ENCODE measurements around the gene NDUFAF2. TPM values are rescaled to one million over a fixed set of nuclear protein-coding genes. Genes with fewer than 3 reads are reported as not detected.

Gene NDUFAF2
- polyA plus RNA-seq, 3 donors: 24.9 to 82.8 (median 47.0) TPM

DNA sequence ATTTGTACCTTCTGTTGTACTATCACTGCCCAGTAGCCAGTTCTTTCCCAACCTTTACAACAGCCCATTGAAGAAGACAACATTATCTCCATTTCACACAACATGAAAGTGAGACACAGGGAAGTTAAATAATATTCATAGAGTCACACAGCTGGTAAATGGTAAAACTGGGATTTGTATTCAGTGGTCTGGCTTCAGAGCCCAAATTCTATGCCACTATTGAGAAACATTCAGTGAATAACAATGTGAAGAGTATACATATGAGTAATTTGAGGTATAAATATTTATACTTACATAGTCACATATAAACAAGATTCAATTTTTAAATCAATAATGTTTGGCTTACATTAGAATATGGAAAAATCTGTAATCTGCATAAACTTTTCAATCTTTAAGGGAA, 203.5 kb downstream of the NDUFAF2 start:
- H3K27ac ChIP-seq (ENCODE audit: low read depth, low read length): no peak overlapping the region

DNA sequence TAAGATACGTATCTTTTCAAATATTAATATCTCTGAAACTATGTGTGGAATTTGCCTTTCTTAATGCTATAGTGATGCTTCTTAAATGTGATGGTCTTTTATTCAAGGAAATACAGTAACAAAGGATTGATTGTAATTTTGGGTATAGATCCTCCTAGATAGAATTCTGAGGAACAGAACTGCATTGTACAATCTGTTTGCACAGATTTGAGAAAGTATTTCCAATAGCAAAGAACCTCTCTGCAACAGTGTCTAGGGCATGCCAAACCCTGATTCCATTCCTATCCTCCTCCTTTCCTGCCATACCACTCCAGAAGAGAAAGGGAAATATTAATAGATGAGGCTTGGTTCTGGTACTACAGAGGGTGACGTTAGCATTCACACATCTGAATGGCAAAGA, 206.9 kb downstream of the NDUFAF2 start:
- H3K27ac ChIP-seq (ENCODE audit: low read depth, low read length): no peak overlapping the region
- 89 to 95% (median 94%) methylated on average over 2 of the region's 2 CpGs for WGBS, 3 donors

DNA sequence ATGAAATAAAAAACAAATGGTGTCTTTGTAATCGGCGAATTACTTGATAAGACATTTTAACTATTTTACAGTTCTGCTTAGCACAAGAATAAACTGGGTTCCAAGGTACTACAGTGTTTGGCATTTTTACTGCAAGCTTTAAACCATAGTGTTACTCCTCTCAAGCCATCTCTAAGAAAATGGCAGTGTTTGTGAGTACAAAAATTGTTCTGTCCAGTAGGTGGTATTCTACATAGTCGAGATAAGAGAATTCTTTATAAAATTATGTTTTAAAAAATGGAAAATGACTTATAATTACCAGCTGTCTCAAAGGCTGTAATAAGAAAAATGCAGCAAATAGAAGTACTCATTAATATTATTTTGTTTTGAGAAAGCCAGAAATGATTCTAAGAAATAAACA, 214.1 kb downstream of the NDUFAF2 start:
- WGBS, 3 donors: 66 to 95% (median 89%) methylated on average over 3 of the region's 3 CpGs
- no peak overlapping the region for H3K27ac ChIP-seq (ENCODE audit: low read depth, low read length)

DNA sequence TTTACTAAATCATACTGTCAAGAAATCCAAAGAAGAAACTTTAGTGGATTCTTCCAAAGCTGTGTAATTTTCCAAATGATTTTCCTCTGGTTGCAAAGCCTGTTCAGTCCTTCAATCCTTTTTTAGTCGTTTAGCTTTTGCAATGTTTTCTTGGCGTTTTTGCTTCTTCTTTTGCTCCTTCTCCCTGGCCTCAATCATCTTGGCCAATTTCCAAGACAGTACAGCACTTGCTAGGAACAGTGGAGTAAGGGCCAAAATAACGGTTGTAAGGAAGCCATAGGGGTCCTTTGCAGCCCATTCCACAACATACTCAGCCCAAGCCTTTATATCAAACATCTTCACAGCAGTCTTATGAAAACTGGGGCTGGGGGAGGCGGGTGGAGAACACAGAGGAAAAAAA, 214.8 kb downstream of the NDUFAF2 start:
- no peak overlapping the region for H3K27ac ChIP-seq (ENCODE audit: low read depth, low read length)
- WGBS, 3 donors: 40 to 59% (median 42%) methylated on average over 4 of the region's 4 CpGs

DNA sequence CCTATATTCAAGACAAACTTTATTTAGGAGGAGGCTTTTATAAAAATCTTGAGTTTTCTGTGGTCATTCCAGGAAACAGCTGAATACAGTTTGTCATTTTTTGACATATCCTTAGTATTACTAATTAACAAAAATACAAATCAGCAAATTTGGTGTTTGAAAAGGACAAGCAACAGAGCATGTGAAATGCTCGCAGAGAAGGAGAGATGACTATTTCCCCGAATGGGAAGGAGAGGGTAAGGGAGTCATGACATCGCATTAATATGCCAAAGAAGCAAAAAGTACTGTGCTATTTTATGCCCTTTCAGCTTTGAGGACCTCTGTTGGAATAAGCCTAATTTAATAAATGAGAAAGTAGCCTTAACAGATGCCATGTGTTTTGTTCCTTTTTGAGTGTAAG, 215.5 kb downstream of the NDUFAF2 start:
- 84 to 96% (median 89%) methylated on average over 3 of the region's 3 CpGs for WGBS, 3 donors
- H3K27ac ChIP-seq (ENCODE audit: low read depth, low read length): no peak overlapping the region

DNA sequence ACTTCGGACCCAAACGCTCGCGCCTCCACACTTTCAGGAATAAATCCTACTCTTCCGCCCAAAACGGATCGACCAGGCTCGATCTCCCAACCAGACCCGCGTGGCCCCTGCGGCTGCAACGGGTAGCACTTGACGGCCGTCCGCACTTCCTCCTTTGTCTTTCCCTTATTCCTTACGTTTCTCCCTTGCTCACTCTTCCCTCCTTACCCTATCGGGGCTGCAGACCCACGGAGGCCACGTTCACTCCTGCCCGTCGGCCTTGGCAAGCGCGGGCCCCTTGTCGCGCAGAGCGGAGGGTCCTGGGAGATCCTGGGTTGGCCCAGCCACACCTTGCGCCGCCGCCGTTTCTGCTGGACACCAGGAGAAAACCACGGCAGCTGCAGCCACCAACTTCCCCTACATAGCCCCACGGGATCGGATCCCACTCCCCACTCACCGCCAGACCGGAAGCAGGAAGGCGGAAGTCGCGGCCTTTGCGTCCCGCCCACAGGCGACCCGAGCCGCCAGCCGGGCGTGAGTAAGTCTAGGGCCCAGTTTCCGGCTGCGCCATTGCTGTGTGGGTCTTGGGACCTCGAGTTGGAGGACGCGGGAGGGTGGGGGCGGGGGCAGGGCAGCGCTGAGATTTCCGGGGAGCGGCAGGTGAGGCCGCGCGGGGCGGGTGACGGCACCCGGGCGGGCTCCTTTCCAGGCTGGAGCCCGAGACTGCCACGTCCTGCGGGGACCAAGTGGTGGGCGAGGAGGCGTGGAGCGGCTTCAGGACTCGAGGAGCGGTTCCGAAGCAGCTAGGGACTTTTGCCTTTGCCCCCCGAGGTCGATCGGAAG, 217.2 kb downstream of the NDUFAF2 start, which contains the start of gene SMIM15:
Gene SMIM15, minus strand, starts transcription at position 459 of the 822 bp plus-strand sequence. CDS start 2,297 bp downstream, outside the sequence.
- 0 to 2% (median 1%) methylated on average over 66 to 73 of the region's 73 CpGs for WGBS, 3 donors
- peak within 1 kb of the TSS; percentile 68 for H3K27ac ChIP-seq (ENCODE audit: low read depth, low read length)

DNA sequence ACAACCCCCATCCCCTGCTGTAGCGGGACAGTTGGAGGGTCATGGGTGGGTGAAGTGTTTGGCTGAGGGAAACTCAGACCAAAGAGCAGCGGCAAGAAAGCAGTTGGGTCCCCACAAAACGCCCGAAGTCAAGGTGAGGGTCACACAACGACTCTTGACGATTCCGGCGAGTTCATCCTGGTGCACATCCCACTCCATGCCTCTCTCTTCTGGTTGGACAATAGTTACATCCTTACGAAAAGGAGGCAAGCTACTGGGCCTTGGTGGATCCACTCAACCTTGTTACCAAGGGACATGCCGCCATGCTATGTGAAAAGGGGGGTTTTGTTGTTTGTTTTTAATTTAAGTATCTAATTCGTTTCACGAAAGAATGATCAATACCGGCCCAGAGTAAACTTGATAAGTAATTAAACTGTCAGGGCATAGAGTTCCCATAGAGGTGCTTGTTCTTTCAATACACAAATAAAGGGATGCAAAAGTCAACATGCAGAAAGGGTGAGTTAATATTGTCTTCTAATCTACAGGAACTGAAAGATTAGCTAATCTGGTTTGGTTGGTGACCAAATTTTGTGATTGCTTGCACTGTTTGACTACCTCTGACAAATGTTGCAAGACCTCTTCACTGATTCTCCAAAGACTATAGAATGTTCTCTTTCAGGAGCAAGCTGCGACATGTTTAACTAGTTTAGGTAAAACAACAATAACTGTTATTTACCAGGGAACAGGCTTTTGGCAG, 218.0 kb downstream of the NDUFAF2 start:
- WGBS, 3 donors: 11 to 37% (median 31%) methylated on average over 14 of the region's 14 CpGs
- H3K27ac ChIP-seq (ENCODE audit: low read depth, low read length): peak overlapping the region; percentile 68

DNA sequence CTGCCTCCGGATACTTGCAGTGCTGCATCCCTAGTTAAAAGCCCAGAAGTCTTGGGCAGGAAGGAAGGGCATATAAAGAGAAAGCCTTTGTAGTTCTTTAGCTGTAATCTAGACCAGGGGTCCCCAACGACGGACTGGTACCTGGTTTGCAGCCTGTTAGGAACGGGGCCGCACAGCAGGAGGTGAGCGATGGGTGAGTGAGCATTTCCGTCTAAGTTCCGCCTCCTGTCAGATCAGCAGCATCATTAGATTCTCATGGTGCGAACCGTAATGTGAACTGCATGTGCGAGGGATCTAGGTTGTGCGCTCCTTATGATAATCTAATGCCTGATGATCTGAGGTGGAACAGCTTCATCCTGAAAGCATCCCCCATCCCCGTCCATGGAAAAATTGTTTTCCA, 218.9 kb downstream of the NDUFAF2 start:
- H3K27ac ChIP-seq (ENCODE audit: low read depth, low read length): no peak overlapping the region
- WGBS, 3 donors: 94 to 96% (median 95%) methylated on average over 13 of the region's 13 CpGs

DNA sequence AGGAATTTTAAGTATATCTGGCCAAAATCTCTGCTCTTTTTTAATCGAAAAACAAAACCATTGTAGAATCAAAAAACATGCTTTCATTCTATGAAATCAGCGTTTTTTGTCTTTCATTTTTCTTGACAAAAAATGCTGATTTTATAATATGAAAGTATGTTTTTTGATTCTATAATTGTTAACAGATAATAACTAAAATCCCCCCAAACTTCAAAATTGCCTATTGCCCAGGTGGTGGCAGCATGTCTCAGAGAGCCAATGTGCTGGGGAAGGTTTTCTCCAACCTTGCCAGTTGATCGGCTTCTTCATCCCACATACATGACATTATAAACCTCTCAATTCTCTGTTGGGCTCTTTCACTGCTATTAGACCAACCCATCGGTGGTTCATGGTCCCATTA, 222.4 kb downstream of the NDUFAF2 start:
- 37 to 60% (median 52%) methylated on average over 4 of the region's 4 CpGs for WGBS, 3 donors
- no peak overlapping the region for H3K27ac ChIP-seq (ENCODE audit: low read depth, low read length)

DNA sequence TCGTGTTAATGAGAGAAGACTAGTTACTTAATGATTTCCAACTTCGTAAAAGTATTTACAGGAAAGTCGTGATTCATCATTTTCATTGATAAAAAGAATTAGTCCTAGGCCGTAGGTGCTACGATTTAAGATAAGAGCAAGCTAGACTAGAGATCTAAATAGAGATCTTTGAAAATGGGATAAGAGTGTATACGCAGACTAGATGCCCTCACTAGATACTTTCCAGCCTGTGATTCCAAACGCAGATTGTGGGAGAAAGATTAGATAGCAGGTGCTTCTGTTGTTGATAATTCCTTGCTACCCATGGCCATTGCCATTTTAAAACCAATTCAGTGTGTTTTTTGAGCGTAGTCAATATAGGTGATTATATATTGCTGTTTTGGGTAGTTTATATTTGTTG, 223.9 kb downstream of the NDUFAF2 start:
- no peak overlapping the region for H3K27ac ChIP-seq (ENCODE audit: low read depth, low read length)
- 65 to 92% (median 89%) methylated on average over 8 of the region's 8 CpGs for WGBS, 3 donors

DNA sequence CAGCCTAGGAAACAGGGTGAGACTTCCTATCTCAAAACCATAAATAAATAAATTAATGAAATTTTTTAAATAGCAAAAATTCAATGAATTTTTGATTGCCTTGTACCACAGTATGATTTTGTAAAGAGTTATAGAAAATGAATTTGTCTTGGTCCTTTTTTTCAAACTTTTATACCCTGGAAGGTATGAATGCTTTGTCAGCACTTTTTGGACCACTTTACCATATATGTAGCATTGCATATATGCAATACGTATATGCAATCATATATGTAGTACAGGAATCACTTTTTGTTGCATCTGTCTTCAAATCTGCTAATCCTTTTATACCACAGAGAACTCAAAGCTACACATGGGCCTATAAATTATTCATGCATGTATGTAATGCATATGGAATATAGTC, 226.5 kb downstream of the NDUFAF2 start:
- 88 to 97% (median 91%) methylated on average over 1 of the region's 1 CpG for WGBS, 3 donors

DNA sequence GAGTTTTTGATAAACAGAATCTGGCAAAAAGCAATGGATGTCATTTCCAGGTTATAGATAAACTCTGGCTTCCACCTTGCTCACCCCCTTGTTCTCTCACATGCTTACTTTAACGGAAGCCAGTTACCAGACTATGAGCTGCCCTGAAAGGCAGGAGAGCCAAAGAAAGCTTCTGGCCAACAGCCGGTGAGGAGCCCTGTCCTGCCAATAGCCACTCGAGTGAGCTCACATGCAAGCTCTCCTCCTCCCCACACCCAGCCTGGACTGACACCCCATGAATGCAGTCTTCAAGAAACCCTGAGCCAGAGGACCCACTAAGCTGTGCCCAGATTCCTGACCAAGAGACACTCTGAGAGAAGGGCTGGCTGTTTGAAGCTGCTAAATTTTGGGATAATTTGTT, 231.6 kb downstream of the NDUFAF2 start:
- no peak overlapping the region for H3K27ac ChIP-seq (ENCODE audit: low read depth, low read length)
- 85 to 93% (median 91%) methylated on average over 3 of the region's 3 CpGs for WGBS, 3 donors

More for the DNA sequence above, 226.5 kb downstream of the NDUFAF2 start:
- no peak overlapping the region for H3K27ac ChIP-seq (ENCODE audit: low read depth, low read length)

DNA sequence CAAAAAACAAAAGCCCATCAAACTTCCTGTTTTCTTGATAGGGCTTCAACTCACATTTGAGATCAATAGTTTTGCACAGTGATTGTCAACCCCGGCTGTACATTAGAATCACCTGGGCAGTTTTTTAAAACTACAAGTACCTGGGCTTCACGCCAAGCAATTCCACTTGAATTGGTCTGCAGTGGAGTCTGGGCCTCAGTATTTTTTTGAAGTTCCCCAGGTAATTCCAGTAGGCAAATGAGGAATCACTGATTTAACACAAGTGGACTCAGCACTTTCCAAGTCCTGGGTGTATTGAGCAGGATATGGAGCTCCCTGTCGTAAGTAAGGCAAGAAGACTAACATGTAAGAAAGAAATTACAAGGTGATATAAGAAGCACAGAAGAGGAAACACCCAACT, 232.1 kb downstream of the NDUFAF2 start:
- 96 to 98% (median 96%) methylated on average over 3 of the region's 3 CpGs for WGBS, 3 donors
- H3K27ac ChIP-seq (ENCODE audit: low read depth, low read length): no peak overlapping the region

DNA sequence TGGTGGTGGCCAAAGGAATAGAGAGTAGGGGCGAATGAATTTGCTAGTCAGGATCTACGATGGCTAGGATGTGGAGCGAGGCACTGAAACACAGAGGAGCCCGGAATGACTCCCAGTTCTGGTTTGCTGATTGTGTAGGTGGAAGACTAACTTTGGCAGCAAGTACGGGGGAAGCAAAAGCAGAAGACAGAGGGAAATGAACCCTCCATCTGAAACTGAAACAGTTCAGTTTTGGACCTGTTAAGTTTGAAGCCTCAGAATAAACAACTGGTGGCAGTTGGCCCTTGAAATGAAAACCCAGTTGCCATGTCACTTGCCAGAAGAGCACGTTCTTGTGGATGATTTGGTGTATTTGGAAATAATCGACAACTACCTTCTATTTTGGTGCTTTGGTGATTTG, 232.7 kb downstream of the NDUFAF2 start:
- WGBS, 3 donors: 84 to 94% (median 88%) methylated on average over 7 of the region's 7 CpGs
- no peak overlapping the region for H3K27ac ChIP-seq (ENCODE audit: low read depth, low read length)

DNA sequence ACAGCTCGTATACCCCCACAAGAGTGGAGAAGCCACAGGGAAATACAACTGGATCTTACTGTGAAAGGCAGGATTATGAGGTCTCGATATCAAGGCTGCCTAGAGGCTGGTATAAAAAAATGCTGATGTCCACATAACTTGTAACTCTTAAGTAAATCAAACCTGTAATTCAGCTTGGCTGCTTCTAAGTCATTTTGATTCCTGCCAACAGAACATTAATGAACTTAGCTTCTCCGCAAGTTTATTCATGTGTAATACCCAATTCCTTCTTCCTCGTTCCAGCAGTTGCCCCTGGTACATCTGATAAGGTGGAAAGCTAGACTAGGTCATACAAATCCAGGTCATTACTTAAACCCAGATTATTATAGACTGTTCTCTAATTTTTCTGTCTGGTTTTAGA, 233.7 kb downstream of the NDUFAF2 start:
- WGBS, 3 donors: 44 to 93% (median 89%) methylated on average over 4 of the region's 4 CpGs
- H3K27ac ChIP-seq (ENCODE audit: low read depth, low read length): no peak overlapping the region

DNA sequence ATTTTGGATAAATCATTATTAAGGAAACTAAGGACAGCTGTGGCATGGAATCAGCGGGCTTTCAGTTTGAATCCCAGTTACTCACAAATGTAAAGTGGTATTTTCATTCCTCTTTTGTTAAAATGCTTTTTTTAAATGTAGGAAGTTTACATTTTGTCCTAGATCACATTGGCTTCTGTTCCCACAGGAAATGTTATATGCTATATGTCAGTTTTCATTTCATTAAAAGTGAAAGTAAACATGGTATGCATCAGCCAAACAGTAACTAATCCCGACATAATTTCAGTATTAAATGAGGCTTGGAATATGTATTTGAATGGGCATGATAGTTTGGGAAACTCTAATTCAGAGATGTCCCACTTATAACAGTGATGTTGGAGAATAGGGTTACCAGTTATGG, 235.9 kb downstream of the NDUFAF2 start:
- 35 to 52% (median 39%) methylated on average over 2 of the region's 2 CpGs for WGBS, 3 donors
- no peak overlapping the region for H3K27ac ChIP-seq (ENCODE audit: low read depth, low read length)

DNA sequence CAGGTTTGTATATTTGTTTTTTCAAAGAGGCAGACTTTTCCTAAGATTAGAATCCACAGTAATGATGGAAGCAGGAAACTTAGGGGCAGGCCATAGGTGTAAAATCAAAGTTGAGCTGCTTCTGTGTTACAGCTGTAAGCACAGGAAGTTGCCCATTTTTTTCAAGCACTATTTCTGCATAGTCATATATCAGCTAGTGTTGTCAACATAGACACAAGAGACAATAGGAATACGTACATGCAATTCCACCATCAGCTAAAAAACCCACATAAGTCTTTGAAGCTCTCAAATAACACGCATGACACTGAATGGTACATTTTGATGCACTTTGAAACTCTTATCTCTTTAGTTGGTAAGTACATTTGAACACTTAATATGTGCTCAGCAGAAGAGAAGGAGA, 237.4 kb downstream of the NDUFAF2 start:
- H3K27ac ChIP-seq (ENCODE audit: low read depth, low read length): no peak overlapping the region
- 42 to 66% (median 51%) methylated on average over 2 of the region's 2 CpGs for WGBS, 3 donors

DNA sequence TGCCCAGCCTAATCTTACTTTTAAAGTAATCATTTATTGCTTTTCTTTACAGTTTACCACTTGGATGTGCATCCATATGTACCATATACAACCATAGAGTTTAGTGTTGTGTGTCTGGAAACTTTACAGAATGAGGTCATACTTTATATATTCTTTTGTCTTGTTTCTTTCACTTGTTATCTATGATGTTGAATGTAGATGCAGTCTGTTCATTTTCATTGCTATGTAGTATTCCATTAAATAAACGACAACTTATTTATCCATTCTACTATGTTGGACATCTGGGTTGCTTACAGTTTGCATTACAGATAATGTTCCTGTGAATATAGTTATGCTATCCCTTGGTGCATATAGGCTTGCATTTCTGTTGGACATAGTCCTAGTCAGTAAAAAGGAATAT, 238.5 kb downstream of the NDUFAF2 start:
- H3K27ac ChIP-seq (ENCODE audit: low read depth, low read length): no peak overlapping the region
- WGBS, 3 donors: 99 to 100% (median 100%) methylated on average over 1 of the region's 1 CpG

DNA sequence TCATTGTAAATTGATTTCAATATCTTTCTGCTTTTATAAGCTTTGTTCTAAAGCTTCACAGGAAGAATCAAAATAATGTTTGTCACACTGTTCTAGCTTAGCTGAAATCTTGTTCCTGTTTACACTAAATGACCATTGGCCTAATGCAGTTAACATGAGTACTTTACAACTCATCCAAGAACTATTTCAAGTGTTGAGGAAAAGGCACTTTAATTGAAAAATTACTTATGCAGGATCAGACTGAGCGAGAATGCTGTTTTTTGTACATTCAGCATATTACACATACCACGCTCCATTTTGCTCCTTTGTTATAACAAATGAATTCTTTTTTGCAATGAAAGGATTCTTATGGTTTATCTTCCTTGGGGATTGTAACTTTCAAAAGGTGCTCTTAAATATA, 239.7 kb downstream of the NDUFAF2 start:
- H3K27ac ChIP-seq (ENCODE audit: low read depth, low read length): no peak overlapping the region
- WGBS, 3 donors: 87 to 92% (median 90%) methylated on average over 2 of the region's 2 CpGs

DNA sequence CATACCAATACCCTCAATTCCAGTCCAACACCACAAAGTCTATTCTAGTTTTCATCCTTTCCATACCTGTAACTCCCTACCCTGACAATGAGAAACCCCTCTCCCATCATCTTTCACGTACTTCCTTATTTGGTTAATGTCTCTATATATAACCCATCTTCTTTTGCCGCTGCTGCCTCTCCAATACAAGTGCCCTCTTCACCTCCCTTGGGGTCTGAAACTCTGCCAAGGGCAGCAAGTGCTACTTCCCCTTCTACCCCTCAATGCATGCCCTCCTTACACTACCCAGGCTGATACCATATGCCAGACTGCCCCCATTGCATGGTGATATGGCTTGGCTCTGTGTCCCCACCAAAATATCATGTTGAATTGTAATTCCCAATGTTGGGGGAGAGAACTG, 241.6 kb downstream of the NDUFAF2 start:
- H3K27ac ChIP-seq (ENCODE audit: low read depth, low read length): no peak overlapping the region
- 78 to 96% (median 85%) methylated on average over 2 of the region's 2 CpGs for WGBS, 3 donors

Measured in adipose tissue (tissue), 3 donors.